ENCODE results near the gene HHAT.
"Not testable (repeated sequence)": the region's sequence is repeated elsewhere in the genome, so short reads cannot be mapped to it uniquely, and the experiment has no call there.

DNA sequence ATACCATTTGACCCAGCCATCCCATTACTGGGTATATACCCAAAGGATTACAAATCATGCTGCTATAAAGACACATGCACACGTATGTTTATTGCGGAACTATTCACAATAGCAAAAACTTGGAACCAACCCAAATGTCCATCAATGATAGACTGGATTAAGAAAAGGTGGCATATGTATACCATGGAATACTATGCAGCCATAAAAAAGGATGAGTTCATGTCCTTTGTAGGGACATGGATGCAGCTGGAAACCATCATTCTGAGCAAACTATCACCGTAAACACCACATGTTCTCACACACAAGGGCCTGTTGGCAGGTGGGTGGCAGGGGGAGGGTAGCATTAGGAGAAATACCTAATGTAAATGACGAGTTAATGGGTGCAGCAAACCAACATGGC, 332.8 kb downstream of the HHAT start:
- not testable (repeated sequence) for TF ChIP-seq POLR2A (IDR thresholded peaks at IDR 0.05)
- TF ChIP-seq, protein P1, sequence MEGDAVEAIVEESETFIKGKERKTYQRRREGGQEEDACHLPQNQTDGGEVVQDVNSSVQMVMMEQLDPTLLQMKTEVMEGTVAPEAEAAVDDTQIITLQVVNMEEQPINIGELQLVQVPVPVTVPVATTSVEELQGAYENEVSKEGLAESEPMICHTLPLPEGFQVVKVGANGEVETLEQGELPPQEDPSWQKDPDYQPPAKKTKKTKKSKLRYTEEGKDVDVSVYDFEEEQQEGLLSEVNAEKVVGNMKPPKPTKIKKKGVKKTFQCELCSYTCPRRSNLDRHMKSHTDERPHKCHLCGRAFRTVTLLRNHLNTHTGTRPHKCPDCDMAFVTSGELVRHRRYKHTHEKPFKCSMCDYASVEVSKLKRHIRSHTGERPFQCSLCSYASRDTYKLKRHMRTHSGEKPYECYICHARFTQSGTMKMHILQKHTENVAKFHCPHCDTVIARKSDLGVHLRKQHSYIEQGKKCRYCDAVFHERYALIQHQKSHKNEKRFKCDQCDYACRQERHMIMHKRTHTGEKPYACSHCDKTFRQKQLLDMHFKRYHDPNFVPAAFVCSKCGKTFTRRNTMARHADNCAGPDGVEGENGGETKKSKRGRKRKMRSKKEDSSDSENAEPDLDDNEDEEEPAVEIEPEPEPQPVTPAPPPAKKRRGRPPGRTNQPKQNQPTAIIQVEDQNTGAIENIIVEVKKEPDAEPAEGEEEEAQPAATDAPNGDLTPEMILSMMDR (IDR thresholded peaks at IDR 0.05): not testable (repeated sequence)

All from lower leg skin (tissue), 3 donors.